Measurements from ENCODE around the gene SHD. TPM values are rescaled to one million over a fixed set of nuclear protein-coding genes. Genes with fewer than 3 reads are reported as not detected.

The SHD gene
- total and polyA plus RNA-seq, 2 of the 13 experiments (the other 11 are each of a cell fraction or from before 2014, with no cell fraction given): 0.11 to 0.20 TPM

GRCh38 chr19:4246767-4247593 is 32.1 kb upstream of the SHD start, which contains the start of gene YJU2 (continued):
- TF ChIP-seq ZUFSP (CRISPR knock-in tag; IDR thresholded peaks at IDR 0.05; ENCODE audit: borderline replicate concordance) (no peak), ZNF317 (CRISPR knock-in tag; IDR thresholded peaks at IDR 0.05) (peak; percentile 67; the same call in 1 of the 2 replicates), CREM (IDR thresholded peaks at IDR 0.05) (peak; percentile 98), CREM (CRISPR knock-in tag; IDR thresholded peaks at IDR 0.05) (0 out of 2 replicates have a peak, but pooled peaks have one; percentile 17), ZNF788 (CRISPR knock-in tag; IDR thresholded peaks at IDR 0.05; ENCODE audit: borderline replicate concordance) (no peak), ZNF180 (CRISPR knock-in tag; IDR thresholded peaks at IDR 0.05; ENCODE audit: borderline replicate concordance, low read depth) (no peak), E2F2 (CRISPR knock-in tag; IDR thresholded peaks at IDR 0.05; ENCODE audit: borderline replicate concordance) (no peak), SETDB1 (CRISPR knock-in tag; IDR thresholded peaks at IDR 0.05; ENCODE audit: borderline replicate concordance) (no peak), ZNF326 (CRISPR knock-in tag; IDR thresholded peaks at IDR 0.05; ENCODE audit: borderline replicate concordance) (no peak), KLF16 (CRISPR knock-in tag; IDR thresholded peaks at IDR 0.05) (peak in 1 of 2 experiments; percentile 79; a peak in 1 of 4 replicates), TEAD3 (CRISPR knock-in tag; optimal IDR thresholded peaks at IDR 0.05; ENCODE audit: borderline replicate concordance) (peak; percentile 49), THAP7 (CRISPR knock-in tag; IDR thresholded peaks at IDR 0.05) (peak; percentile 88), ZNF839 (CRISPR knock-in tag; IDR thresholded peaks at IDR 0.05; ENCODE audit: borderline replicate concordance) (no peak), MEF2D (CRISPR knock-in tag; IDR thresholded peaks at IDR 0.05) (peak; percentile 75; the same call in 1 of the 2 replicates), ZXDC (CRISPR knock-in tag; IDR thresholded peaks at IDR 0.05) (no peak), ZBTB10 (CRISPR knock-in tag; IDR thresholded peaks at IDR 0.05; ENCODE audit: borderline replicate concordance) (no peak)
